Lower leg skin (tissue), 4 donors: ENCODE results near the gene CCDC92. TPM values are rescaled to one million over a fixed set of nuclear protein-coding genes. Genes with fewer than 3 reads are reported as not detected.
A peak's percentile ranks its signal among the peaks of the same experiment; 100 is the strongest.

Experiments used
- DNase-seq, 2 donors: peaks; one replicate each; pipeline ENCODE4 v3.0.0-alpha.2; 2019; ENCODE audit warnings: low spot score in 2 of 2
- H3K4me3 ChIP-seq: fragments of 200-600 bp; sonication (generic); 2 replicates; pipeline ENCODE4 v1.5.1; 2017; ENCODE audit warnings: mild to moderate bottlenecking, low read depth; ENCODE audit not compliant: poor library complexity, severe bottlenecking
- CTCF ChIP-seq, 3 donors: fragments of 450-650 bp; IDR thresholded peaks; one replicate each; pipeline ENCODE4 v1.5.1; 2016; ENCODE audit warnings: antibody characterized with exemption in 3 of 3, mild to moderate bottlenecking in 3 of 3, moderate library complexity in 2 of 3
- POLR2A ChIP-seq, 2 donors: fragments of 450-650 bp; IDR thresholded peaks; one replicate each; pipeline ENCODE4 v1.6.1; 2016 to 2017; ENCODE audit warnings: antibody characterized with exemption in 2 of 2, mild to moderate bottlenecking in 1 of 2, moderate library complexity in 1 of 2
- WGBS, 2 donors: methylation state at CpG; one replicate each; pipeline ENCODE4 v1.1.5; 2018; 5-methylcytosine and 5-hydroxymethylcytosine counted together
- intact Hi-C: fragments of 100-400 bp; cut with DNase I; formaldehyde crosslinking; loops from one replicate; pipeline ENCODE4 v1.15.0; 2023; ENCODE audit warnings: low total_unique reads
- total RNA-seq, 4 donors: library from RNA; depleted of rRNA; stranded (reverse); fragments of >200 nt; gene quantifications; one replicate each; pipeline ENCODE4 v1.1.0, GENCODE V29; 2016

Gene CCDC92
- total RNA-seq, 4 donors from 2014 or later = 6.7 to 11.9 (median 10.1) TPM

- 90 to 94% methylated on average over 16 of the region's 16 CpGs for WGBS, 2 donors
- TF ChIP-seq POLR2A (IDR thresholded peaks at IDR 0.05) (no peak), CTCF (IDR thresholded peaks at IDR 0.05) (no peak)
- peak in 1 of 2 donors; percentile 74 for DNase-seq
- intact Hi-C loops = no loop called here
- H3K4me3 ChIP-seq = no peak overlapping the region
These were observed 33.8 kb downstream of the CCDC92 start for GRCh38 chr12:123938679-123939480.

- TF ChIP-seq CTCF (IDR thresholded peaks at IDR 0.05) (no peak), POLR2A (IDR thresholded peaks at IDR 0.05) (no peak)
- H3K4me3 ChIP-seq = no peak overlapping the region
- intact Hi-C loops = no loop called here
- WGBS, 2 donors = 84 to 90% methylated on average over 16 of the region's 16 CpGs
- no peak for DNase-seq
These were observed 34.7 kb downstream of the CCDC92 start for GRCh38 chr12:123937707-123938591.

- TF ChIP-seq POLR2A (IDR thresholded peaks at IDR 0.05) (no peak), CTCF (IDR thresholded peaks at IDR 0.05) (no peak)
- intact Hi-C loops = no loop called here
- 96 to 97% methylated on average over 46 of the region's 46 CpGs for WGBS, 2 donors
- DNase-seq = no peak
- H3K4me3 ChIP-seq = no peak overlapping the region
These were observed 35.5 kb downstream of the CCDC92 start for GRCh38 chr12:123936956-123937706.

GRCh38 chr12:123936471-123936870, 36.2 kb downstream of the CCDC92 start:
- intact Hi-C loops = no loop called here
- no peak for DNase-seq
- no peak for TF ChIP-seq POLR2A (IDR thresholded peaks at IDR 0.05)
- TF ChIP-seq CTCF (IDR thresholded peaks at IDR 0.05) = no peak
- no peak overlapping the region for H3K4me3 ChIP-seq
- 93 to 95% methylated on average over 18 of the region's 18 CpGs for WGBS, 2 donors

- DNase-seq = no peak
- H3K4me3 ChIP-seq = no peak overlapping the region
- intact Hi-C loops = no loop called here
- TF ChIP-seq POLR2A (IDR thresholded peaks at IDR 0.05) = no peak
- TF ChIP-seq CTCF (IDR thresholded peaks at IDR 0.05) = no peak
- WGBS, 2 donors = 86 to 93% methylated on average over 7 of the region's 7 CpGs
These were observed 36.7 kb downstream of the CCDC92 start for GRCh38 chr12:123935956-123936355.
